Stimulated activated CD4-positive, alpha-beta T cell treated with anti-CD3 and anti-CD28 coated beads, Interleukin-4, amount 100 ng/mL, for 48 hours (primary cell): ENCODE measurements around the gene REEP1.
"Not testable (repeated sequence)": the region's sequence is repeated elsewhere in the genome, so short reads cannot be mapped to it uniquely, and the experiment has no call there.

Source experiments
- DNase-seq, 2 donors: peaks; one replicate each; pipeline ENCODE4 v3.0.0-alpha.2; 2020; ENCODE audit warnings: low read depth in 2 of 2

Gene REEP1

GRCh38 chr2:86283411-86284030 lies 53.9 kb downstream of the REEP1 start:
- no peak for DNase-seq

GRCh38 chr2:86281066-86281700 lies 56.2 kb downstream of the REEP1 start:
- DNase-seq, result no peak

GRCh38 chr2:86280191-86280667 lies 57.2 kb downstream of the REEP1 start:
- no peak for DNase-seq

- no peak for DNase-seq
Observed at GRCh38 chr2:86275962-86276361, 61.5 kb downstream of the REEP1 start.

- DNase-seq, result no peak
Observed at GRCh38 chr2:86275384-86275799, 62.0 kb downstream of the REEP1 start.

- no peak for DNase-seq
Observed at GRCh38 chr2:86274918-86275275, 62.5 kb downstream of the REEP1 start.

- no peak for DNase-seq
Observed at GRCh38 chr2:86274265-86274917, 63.0 kb downstream of the REEP1 start.

- no peak for DNase-seq
Observed at GRCh38 chr2:86272111-86272510, 65.3 kb downstream of the REEP1 start.

- no peak for DNase-seq
Observed at GRCh38 chr2:86271248-86271647, 66.2 kb downstream of the REEP1 start.

- no peak for DNase-seq
Observed at GRCh38 chr2:86263956-86264355, 73.5 kb downstream of the REEP1 start.

GRCh38 chr2:86260978-86261377 lies 76.4 kb downstream of the REEP1 start:
- DNase-seq, result no peak

GRCh38 chr2:86258106-86258505 lies 79.3 kb downstream of the REEP1 start:
- DNase-seq, result no peak

GRCh38 chr2:86256982-86257381 lies 80.4 kb downstream of the REEP1 start:
- no peak for DNase-seq

GRCh38 chr2:86256300-86256699 lies 81.1 kb downstream of the REEP1 start:
- DNase-seq, result no peak

GRCh38 chr2:86254576-86255538 lies 82.6 kb downstream of the REEP1 start:
- DNase-seq, result no peak

- no peak for DNase-seq
Observed at GRCh38 chr2:86253424-86253823, 84.0 kb downstream of the REEP1 start.

GRCh38 chr2:86251840-86252266 lies 85.6 kb downstream of the REEP1 start:
- DNase-seq, result no peak

- DNase-seq, result no peak
Observed at GRCh38 chr2:86249579-86250391, 87.6 kb downstream of the REEP1 start.

- no peak for DNase-seq
Observed at GRCh38 chr2:86249176-86249575, 88.2 kb downstream of the REEP1 start.

- DNase-seq, result not testable (repeated sequence)
Observed at GRCh38 chr2:86245222-86245621, 92.2 kb downstream of the REEP1 start.

GRCh38 chr2:86244781-86245180 lies 92.6 kb downstream of the REEP1 start:
- not testable (repeated sequence) for DNase-seq
